Caco-2 (cell line): ENCODE results near the gene RALGPS2. TPM values are rescaled to one million over a fixed set of nuclear protein-coding genes. Genes with fewer than 3 reads are reported as not detected.

Experiments
- BruUV-seq: library from RNA; stranded (reverse); fragments of 400-500 nt; replicated peaks from 2 replicates; lab custom pipeline; 2021; lab: Mats Ljungman, UMichigan
- CTCF ChIA-PET: fragments of 300-600 bp; sonication (Branson Sonifier 250); formaldehyde crosslinking; loops from one replicate; lab custom pipeline; 2022; ENCODE audit warnings: antibody characterized with exemption; lab: Charles Lee
- POLR2A ChIA-PET: fragments of 300-600 bp; sonication (Branson Sonifier 250); formaldehyde crosslinking; loops from one replicate; lab custom pipeline; 2022; ENCODE audit warnings: antibody characterized with exemption; lab: Charles Lee
- DNase-seq, 2 experiments: peaks; one replicate each; pipeline versions ENCODE4 v3.0.0 to v3.0.0-alpha.2; 2020 to 2022
- H3K27me3 ChIP-seq: replicated peaks from 2 replicates; pipeline ENCODE4 v1.6.0; 2011; ENCODE audit warnings: low read length; ENCODE audit not compliant: control insufficient read depth, insufficient read depth
- H3K36me3 ChIP-seq: 2 replicates; pipeline ENCODE4 v1.5.1; 2011; ENCODE audit warnings: low read length; ENCODE audit not compliant: control insufficient read depth, insufficient read depth
- H3K4me1 ChIP-seq: fragments of 250-450 bp; sonication (Bioruptor Pico); 2 replicates; pipeline ENCODE4 v1.5.1; 2020; ENCODE audit warnings: mild to moderate bottlenecking
- H3K4me3 ChIP-seq: 2 replicates; pipeline ENCODE4 v1.5.1; 2011; ENCODE audit warnings: low read depth, mild to moderate bottlenecking, control low read depth, low read length
- H3K9me3 ChIP-seq: fragments of 250-450 bp; sonication (Bioruptor Pico); 2 replicates; pipeline ENCODE4 v1.5.1; 2020; ENCODE audit warnings: mild to moderate bottlenecking, moderate library complexity
- H3K27ac Mint-ChIP-seq: one replicate; pipeline ENCODE4 v1.8.0; 2022; ENCODE audit warnings: mixed read lengths; ENCODE audit not compliant: unreplicated experiment
- H3K27me3 Mint-ChIP-seq: one replicate; pipeline ENCODE4 v1.8.0; 2022; ENCODE audit warnings: mixed read lengths; ENCODE audit not compliant: insufficient read depth, unreplicated experiment
- H3K36me3 Mint-ChIP-seq: one replicate; pipeline ENCODE4 v1.8.0; 2022; ENCODE audit warnings: mild to moderate bottlenecking, mixed read lengths; ENCODE audit not compliant: insufficient read depth, unreplicated experiment
- H3K4me1 Mint-ChIP-seq: one replicate; pipeline ENCODE4 v1.8.0; 2022; ENCODE audit warnings: low read depth, mixed read lengths; ENCODE audit not compliant: unreplicated experiment
- H3K4me3 Mint-ChIP-seq: one replicate; pipeline ENCODE4 v1.8.0; 2022; ENCODE audit warnings: mild to moderate bottlenecking, moderate library complexity, mixed read lengths; ENCODE audit not compliant: unreplicated experiment
- H3K9me3 Mint-ChIP-seq: one replicate; pipeline ENCODE4 v1.8.0; 2022; ENCODE audit warnings: mixed read lengths; ENCODE audit not compliant: unreplicated experiment
- intact Hi-C: fragments of 100-400 bp; cut with micrococcal nuclease; formaldehyde crosslinking; loops from one replicate; pipeline ENCODE4 v1.10.0; 2022; ENCODE audit not compliant: unreplicated experiment
- total RNA-seq: library from RNA; stranded (reverse); gene quantifications from 2 replicates; pipeline ENCODE4 v1.2.3, GENCODE V29; 2022
- TF ChIP-seq, protein P1 (sequence below), 2 experiments: fragments of 200-600 bp in 1 of 2; IDR thresholded peaks; 1 replicate in 1 of 2; 2 replicates in 1 of 2; pipeline versions ENCODE4 v1.5.1 to v1.8.0; 2011 to 2022; ENCODE audit warnings: antibody characterized with exemption in 1 of 2, control low read depth in 1 of 2, inconsistent platforms in 1 of 2, low read depth in 1 of 2, low read length in 1 of 2, mild to moderate bottlenecking in 1 of 2, moderate library complexity in 1 of 2; ENCODE audit not compliant: insufficient read depth in 1 of 2, severe bottlenecking in 1 of 2, unreplicated experiment in 1 of 2

The RALGPS2 gene
- total RNA-seq, 1 experiment from 2014 or later = 26.1 TPM

DNA sequence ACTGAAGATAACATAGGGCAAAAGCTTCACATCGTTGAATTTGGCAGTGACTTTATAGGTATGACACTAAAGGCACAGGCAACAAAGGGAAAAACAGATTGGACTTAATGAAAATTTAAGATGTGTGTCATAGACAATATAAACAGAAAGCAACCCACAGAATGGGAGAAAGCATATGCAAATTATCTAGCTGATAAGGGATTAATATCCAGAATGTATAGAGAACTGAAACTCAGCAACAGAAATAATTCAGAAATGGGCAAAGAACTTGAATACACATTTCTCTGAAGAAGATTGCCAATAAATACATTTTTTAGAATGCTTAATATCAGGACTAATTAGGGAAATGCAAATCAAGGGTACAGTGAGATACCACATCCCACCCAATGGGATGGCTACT, 201.0 kb downstream of the RALGPS2 start:
- no peaks in the 10 kb centered on the region for H3K4me1 Mint-ChIP-seq
- CTCF ChIA-PET = no interaction called here
- no peak overlapping the region for H3K27ac Mint-ChIP-seq
- TF ChIP-seq, protein P1, sequence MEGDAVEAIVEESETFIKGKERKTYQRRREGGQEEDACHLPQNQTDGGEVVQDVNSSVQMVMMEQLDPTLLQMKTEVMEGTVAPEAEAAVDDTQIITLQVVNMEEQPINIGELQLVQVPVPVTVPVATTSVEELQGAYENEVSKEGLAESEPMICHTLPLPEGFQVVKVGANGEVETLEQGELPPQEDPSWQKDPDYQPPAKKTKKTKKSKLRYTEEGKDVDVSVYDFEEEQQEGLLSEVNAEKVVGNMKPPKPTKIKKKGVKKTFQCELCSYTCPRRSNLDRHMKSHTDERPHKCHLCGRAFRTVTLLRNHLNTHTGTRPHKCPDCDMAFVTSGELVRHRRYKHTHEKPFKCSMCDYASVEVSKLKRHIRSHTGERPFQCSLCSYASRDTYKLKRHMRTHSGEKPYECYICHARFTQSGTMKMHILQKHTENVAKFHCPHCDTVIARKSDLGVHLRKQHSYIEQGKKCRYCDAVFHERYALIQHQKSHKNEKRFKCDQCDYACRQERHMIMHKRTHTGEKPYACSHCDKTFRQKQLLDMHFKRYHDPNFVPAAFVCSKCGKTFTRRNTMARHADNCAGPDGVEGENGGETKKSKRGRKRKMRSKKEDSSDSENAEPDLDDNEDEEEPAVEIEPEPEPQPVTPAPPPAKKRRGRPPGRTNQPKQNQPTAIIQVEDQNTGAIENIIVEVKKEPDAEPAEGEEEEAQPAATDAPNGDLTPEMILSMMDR (IDR thresholded peaks at IDR 0.05; ENCODE audit: insufficient read depth in 1 of 2, low read depth in 1 of 2, low read length in 1 of 2, severe bottlenecking in 1 of 2, unreplicated experiment in 1 of 2) = no peak
- no peak for DNase-seq
- H3K36me3 ChIP-seq = no peaks in the 10 kb centered on the region; the same call in 1 of the 2 replicates
- H3K9me3 Mint-ChIP-seq = no peaks in the 10 kb centered on the region
- intact Hi-C loops = no loop called here
- H3K27me3 ChIP-seq = no peaks in the 10 kb centered on the region
- no peaks in the 10 kb centered on the region for H3K27me3 Mint-ChIP-seq
- H3K4me1 ChIP-seq = no peaks in the 10 kb centered on the region
- BruUV-seq = no TSS peak
- H3K36me3 Mint-ChIP-seq = peaks cover 8% of the 10 kb centered on the region
- POLR2A ChIA-PET = no interaction called here
- no peak overlapping the region for H3K4me3 ChIP-seq
- no peaks in the 10 kb centered on the region for H3K9me3 ChIP-seq
- H3K4me3 Mint-ChIP-seq = no peak overlapping the region

DNA sequence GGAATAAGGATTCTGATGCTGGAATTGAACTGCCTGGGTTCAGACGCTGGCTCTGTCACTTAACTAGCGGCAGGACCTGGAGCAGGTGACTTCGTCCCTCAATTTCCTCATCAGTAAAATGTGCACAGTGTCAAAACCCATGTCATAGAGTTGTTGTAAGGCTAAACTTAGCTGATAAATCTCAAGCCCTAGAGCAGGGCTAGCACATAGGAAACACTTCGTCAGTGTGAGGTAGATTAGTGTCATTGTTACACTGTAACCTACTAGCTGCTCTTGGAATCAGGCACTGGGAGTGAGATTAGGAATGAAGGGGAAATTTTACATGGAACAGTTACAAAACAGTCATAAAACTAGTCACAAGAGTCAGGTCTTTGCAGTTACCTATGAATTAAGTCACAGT, 202.0 kb downstream of the RALGPS2 start:
- Mint-ChIP-seq H3K4me3 (no peak overlapping the region), H3K4me1 (no peaks in the 10 kb centered on the region), H3K27me3 (no peaks in the 10 kb centered on the region), H3K27ac (no peak overlapping the region), H3K36me3 (peaks cover 8% of the 10 kb centered on the region), H3K9me3 (no peaks in the 10 kb centered on the region)
- POLR2A ChIA-PET = interaction anchor here (0.7 kb wide), 1 partner anchor 13 kb away, joined by 4 read pairs; no protein-coding TSS in a partner anchor
- DNase-seq = no peak
- no TSS peak for BruUV-seq
- no peaks in the 10 kb centered on the region for H3K27me3 ChIP-seq
- no peaks in the 10 kb centered on the region for H3K4me1 ChIP-seq
- CTCF ChIA-PET = no interaction called here
- H3K4me3 ChIP-seq = no peak overlapping the region
- no peaks in the 10 kb centered on the region; the same call in 1 of the 2 replicates for H3K36me3 ChIP-seq
- no peaks in the 10 kb centered on the region for H3K9me3 ChIP-seq
- TF ChIP-seq, protein P1 (IDR thresholded peaks at IDR 0.05; ENCODE audit: insufficient read depth in 1 of 2, low read depth in 1 of 2, low read length in 1 of 2, severe bottlenecking in 1 of 2, unreplicated experiment in 1 of 2) = no peak
- intact Hi-C loops = no loop called here

DNA sequence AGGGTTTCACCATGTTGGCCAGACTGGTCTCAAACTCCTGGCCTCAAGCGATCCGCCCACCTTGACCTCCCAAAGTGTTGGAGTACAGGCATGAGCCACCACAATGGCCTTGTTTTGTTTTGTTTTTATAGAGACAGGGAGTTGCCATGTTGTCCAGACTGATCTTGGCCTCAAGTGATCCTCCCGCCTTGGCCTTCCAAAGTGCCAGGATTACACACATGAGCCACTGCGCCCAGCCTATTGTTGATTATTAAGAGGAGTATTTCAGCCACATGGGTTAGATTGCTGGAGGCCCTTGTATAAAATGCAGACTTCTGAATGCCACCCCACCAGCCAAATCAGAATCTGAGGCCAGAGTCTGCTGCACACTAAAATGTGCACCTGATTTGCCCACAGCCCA, 203.0 kb downstream of the RALGPS2 start:
- CTCF ChIA-PET = no interaction called here

More for the DNA sequence above, 203.0 kb downstream of the RALGPS2 start:
- Mint-ChIP-seq H3K9me3 (no peaks in the 10 kb centered on the region), H3K27me3 (no peaks in the 10 kb centered on the region), H3K36me3 (peaks cover 8% of the 10 kb centered on the region), H3K4me1 (no peaks in the 10 kb centered on the region), H3K27ac (no peak overlapping the region), H3K4me3 (no peak overlapping the region)
- POLR2A ChIA-PET = no interaction called here
- Histone ChIP-seq H3K9me3 (no peaks in the 10 kb centered on the region), H3K4me1 (no peaks in the 10 kb centered on the region), H3K4me3 (no peak overlapping the region), H3K36me3 (no peaks in the 10 kb centered on the region), H3K27me3 (no peaks in the 10 kb centered on the region)
- intact Hi-C loops = no loop called here
- no TSS peak for BruUV-seq
- TF ChIP-seq, protein P1 (IDR thresholded peaks at IDR 0.05; ENCODE audit: insufficient read depth in 1 of 2, low read depth in 1 of 2, low read length in 1 of 2, severe bottlenecking in 1 of 2, unreplicated experiment in 1 of 2) = no peak
- DNase-seq = no peak
